HG03039 (cell line): ENCODE results near the gene FIBCD1.
"Not testable (repeated sequence)": the region's sequence is repeated elsewhere in the genome, so short reads cannot be mapped to it uniquely, and the experiment has no call there.

Experiments used
- ATAC-seq: cut with Tn5 transposase; IDR thresholded peaks from one replicate; pipeline ENCODE4 v1.9.1; 2021; ENCODE audit warnings: mild to moderate bottlenecking, moderate library complexity; ENCODE audit not compliant: unreplicated experiment

The FIBCD1 gene

GRCh38 chr9:130910670-130911069 lies 28.4 kb downstream of the FIBCD1 start:
- not testable (repeated sequence) for ATAC-seq

- ATAC-seq: not testable (repeated sequence)
Observed at GRCh38 chr9:130910041-130910440, 29.0 kb downstream of the FIBCD1 start.

DNA sequence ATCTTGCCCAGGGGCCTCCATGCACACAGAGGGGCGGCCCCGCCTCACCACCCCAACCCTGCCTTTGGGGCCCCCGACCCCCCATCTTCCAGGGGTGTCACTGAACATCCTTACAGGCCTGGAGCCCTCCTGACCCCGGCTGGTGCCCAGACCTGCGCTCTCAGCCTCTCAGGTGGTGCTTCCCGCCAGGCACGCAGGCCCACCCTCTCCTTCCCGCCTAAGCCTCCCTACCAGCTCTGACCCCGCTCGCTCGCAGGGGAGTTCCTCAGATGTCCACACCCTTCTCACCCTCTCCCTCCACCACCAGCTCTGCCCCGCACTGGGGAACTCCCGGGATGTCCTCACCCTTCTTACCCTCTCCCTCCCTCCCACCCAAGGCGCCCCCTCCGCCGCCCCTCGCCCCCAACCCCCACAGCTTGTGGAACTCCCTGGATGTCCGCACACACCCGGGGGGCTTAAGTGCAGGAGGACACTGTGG lies 30.1 kb downstream of the FIBCD1 start:
- no peak for ATAC-seq

GRCh38 chr9:130908146-130908877 lies 30.7 kb downstream of the FIBCD1 start:
- no peak for ATAC-seq

- no peak for ATAC-seq
Observed at GRCh38 chr9:130906735-130907416, 32.2 kb downstream of the FIBCD1 start.

- no peak for ATAC-seq
Observed at GRCh38 chr9:130905902-130906734, 32.9 kb downstream of the FIBCD1 start.

DNA sequence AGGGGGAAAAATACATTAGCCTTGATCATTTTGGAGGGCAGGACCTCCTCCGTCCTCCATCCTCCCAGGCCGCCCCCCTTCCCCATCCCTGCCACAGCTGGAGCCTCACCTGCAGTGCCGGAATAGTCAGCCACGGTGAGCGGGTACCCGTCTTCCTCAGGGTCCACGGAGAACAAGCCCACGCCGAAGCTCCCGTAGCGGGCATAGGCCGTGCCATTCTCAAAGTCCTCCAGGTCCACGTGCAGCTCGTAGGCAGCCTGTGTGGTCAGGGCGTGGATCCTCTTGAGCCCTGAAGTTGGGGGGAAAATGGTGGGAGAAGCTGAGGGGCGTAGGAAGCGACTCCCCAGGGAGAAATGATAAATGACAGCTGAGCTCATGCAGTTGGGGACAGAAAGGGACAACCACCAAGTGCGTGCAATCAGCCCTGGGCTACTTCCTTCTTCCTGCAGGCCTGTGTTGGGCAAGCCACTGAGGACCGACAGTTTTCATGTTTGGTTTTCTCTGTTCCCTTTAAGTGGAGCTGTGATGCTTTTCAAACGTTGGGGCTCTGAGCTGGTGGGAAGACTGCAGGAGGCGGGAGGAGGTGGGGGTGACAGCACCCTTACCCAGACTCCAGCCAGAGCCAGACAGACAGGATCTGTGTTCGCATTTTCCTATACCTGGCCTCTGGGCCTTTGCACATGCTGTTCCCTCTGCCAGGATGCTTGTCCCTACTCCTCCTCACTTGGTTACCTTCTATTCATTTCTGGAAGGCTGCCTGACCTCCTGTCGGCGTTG lies 33.7 kb downstream of the FIBCD1 start:
- ATAC-seq: no peak

GRCh38 chr9:130904070-130905044 lies 34.7 kb downstream of the FIBCD1 start:
- ATAC-seq: no peak

DNA sequence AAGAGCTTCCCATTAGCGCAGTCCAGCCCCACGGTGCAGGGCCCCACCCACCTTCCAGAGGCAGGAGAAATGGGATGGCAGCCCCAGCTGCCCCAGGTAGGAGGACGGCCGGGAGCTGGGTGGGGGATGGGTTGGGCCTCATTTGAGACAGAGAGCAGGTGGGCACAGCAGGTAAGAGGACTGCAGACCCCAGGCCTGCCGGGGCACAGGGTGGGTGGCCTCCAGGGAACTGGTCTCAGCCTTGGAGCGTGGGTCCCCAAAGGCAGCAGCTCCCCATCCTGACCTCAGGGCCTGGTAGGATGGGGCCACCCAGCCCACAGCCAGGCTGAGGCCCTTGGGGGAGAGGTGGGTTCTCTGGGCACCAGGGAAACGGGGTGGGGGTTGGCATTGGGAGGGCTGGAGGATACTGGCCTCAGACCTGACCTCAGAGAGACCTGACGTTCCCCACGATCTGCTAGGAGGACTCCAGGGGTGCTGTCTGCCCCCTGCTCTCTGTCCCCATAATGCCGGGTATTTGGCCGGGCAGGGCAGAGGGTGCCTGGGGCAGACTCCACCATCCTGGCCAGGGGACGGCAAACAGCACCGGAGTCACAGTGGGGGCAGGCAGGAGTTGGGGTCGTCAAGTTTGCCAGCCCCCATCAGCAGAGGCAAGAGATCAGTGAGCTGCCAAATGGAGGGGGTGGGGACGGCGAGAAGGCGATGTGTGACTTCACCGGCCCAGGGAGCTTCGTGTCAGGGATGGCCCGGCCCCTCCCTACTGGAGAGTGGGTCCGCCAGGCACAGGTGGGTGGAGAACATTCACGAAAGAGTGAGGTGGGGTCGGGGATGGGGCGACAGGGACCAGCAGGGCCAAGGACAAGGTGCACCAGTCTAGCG lies 35.6 kb downstream of the FIBCD1 start:
- ATAC-seq: no peak

- no peak for ATAC-seq
Observed at GRCh38 chr9:130902204-130903185, 36.6 kb downstream of the FIBCD1 start.

- ATAC-seq: no peak
Observed at GRCh38 chr9:130901498-130902203, 37.4 kb downstream of the FIBCD1 start.

GRCh38 chr9:130900701-130901497 lies 38.1 kb downstream of the FIBCD1 start:
- no peak for ATAC-seq

GRCh38 chr9:130899051-130899748 lies 39.8 kb downstream of the FIBCD1 start:
- ATAC-seq: no peak

DNA sequence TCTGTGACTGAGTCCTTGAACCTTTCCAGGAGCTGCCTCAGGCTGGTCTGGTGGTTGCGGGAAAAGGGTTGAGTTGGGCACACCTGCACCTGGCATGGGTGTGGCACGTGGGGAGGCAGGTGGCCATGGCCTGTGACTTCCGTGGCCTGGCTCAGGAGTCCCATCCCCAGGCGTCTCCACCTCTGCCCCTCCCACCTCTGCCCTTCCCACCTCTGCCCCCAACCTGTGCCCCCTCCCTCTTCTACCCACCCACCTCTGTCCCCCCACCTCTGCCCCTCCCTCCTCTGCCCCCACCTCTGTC lies 40.5 kb downstream of the FIBCD1 start:
- ATAC-seq: no peak

DNA sequence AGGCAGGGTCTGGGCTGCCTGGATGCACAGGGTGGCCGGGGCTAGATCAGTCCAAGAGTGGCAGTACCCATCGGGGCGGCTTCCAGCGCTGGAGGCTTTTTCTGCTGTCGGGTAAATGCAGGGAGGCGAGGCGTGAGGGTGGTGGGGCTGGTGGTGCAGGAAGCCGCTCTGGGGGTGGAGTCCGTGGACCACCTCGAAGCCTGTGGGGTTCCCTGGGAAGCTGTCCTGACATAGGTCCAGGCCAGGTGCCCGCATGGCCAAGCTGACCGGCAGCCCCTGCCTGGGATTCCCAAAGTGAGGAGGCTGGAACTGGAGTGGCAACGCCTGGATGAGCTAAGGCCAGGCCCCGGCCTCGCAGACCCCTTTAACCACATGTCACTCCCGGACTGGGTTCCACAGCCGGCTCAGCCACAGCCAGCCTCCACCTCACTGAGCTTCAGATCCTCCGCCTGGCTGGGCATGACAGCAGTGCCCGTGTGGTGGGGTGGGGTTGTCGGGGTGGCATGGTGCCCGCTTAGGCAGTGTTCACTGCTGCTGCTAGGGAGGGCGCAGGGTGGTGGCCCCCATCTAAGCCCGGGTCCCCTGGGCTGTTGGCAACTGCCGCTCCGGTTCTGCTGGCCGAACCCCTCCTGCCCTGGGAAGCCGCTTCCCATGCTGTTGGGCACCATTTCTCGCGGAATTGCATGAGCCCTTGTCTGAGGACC lies 41.0 kb downstream of the FIBCD1 start:
- no peak for ATAC-seq
